Suppressor macrophage treated with lipopolysaccharide for 4 hours (primary cell): Measurements from ENCODE around the gene GATA5.

ENCODE experiments used
- DNase-seq: peaks from one replicate; pipeline ENCODE4 v3.0.0-alpha.2; 2020

The GATA5 gene

DNA sequence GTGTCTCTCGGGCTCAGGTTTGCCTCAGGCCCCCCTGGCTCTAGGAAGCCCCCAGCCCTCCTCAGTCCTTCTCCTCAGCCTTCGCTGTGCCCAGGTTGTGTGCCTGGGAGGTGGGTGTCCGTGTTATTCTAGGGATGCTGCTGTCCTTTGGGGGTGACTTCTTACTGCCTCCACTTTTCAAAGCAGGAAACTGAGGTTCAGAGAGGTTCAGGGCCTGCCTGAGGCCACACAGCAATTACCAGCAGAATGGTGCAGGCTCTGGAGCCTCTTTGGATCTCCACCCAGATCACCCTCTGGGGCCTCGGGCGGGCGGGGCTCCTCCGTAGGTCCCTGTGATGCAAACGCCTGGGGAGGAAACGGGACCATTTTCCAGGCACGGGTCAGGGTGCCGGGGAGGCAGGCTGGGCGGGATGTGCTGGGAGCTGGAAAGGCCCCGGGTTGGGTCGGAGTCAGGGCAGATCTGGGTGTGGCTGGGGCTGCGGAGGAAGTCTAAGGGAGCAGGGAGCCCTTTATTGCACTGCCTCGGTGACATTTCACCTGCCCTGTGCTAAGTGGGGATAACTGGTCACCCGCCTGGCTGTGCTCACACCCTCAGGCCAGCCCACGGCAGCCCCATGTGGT, 23.2 kb downstream of the GATA5 start:
- no peak for DNase-seq

GRCh38 chr20:62451970-62452369, 23.8 kb downstream of the GATA5 start:
- no peak for DNase-seq

- no peak for DNase-seq
Observed at GRCh38 chr20:62451156-62451767, 24.5 kb downstream of the GATA5 start.

GRCh38 chr20:62449951-62450691, 25.7 kb downstream of the GATA5 start:
- DNase-seq = no peak

DNA sequence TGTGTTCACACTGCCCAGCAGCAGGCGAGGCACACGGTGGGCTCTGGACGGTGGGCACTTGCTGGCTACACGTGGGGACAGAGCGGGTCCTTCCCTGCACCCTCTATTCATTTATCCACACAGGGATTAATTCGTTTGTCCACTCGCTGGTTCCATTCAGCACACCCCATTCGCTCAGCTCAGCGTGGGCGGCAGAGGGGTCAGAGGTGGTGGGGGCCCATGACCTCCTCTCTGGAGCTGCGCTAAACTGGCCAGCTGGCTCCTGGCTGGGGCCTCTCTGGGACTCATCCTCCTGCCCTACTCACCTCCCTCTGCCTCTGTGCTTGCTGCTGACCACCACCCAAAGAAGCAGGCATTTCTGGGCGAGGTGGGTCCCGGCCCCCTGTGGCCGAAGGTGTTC, 27.0 kb downstream of the GATA5 start:
- DNase-seq = no peak

DNA sequence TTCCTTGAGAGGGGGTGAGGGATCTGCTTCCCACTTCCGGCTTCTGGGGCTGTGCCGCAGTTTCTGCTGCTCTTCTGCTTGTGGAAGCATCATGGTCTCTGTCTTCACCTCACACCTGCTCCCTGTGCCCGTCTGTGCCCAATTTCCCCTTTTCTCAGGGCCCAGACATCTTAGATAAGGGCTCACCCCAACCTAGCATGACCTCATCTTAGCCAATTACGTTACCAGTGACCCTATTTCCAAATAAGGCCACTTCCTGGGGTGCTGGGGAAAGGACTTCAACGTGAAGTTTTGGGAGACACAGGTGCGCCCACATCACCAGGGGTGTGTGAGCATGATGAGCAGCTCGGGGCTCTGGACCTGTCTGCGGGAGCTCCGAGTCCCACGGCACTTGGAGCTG, 27.8 kb downstream of the GATA5 start:
- DNase-seq = no peak

- DNase-seq = no peak
Observed at GRCh38 chr20:62446888-62447869, 28.6 kb downstream of the GATA5 start.

GRCh38 chr20:62446481-62446880, 29.3 kb downstream of the GATA5 start:
- DNase-seq = no peak

- DNase-seq = no peak
Observed at GRCh38 chr20:62445553-62446340, 30.0 kb downstream of the GATA5 start.

- no peak for DNase-seq
Observed at GRCh38 chr20:62444286-62444685, 31.5 kb downstream of the GATA5 start.

GRCh38 chr20:62441987-62442539, 33.7 kb downstream of the GATA5 start:
- no peak for DNase-seq

DNA sequence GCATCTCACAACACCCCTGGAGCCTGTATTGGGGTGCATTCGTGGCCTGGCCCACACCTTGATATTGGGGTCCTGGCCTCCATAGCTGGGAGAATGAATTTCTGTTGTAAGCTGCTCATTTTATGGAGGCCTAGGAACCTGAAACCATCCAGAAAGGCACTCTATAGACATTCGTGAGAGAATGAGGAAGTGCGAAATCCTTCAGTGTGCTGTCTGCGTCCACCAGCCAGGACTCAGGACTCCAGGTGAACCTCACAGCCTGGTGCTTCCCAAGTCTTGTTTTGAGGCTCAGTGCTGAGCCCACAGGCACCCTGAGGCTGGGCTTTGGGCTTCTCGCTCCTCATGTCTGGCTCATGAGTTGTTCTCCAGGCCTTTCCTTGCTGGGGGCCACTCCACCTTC, 36.6 kb downstream of the GATA5 start:
- peak; percentile 5 for DNase-seq

- DNase-seq = no peak
Observed at GRCh38 chr20:62437927-62438326, 37.9 kb downstream of the GATA5 start.

DNA sequence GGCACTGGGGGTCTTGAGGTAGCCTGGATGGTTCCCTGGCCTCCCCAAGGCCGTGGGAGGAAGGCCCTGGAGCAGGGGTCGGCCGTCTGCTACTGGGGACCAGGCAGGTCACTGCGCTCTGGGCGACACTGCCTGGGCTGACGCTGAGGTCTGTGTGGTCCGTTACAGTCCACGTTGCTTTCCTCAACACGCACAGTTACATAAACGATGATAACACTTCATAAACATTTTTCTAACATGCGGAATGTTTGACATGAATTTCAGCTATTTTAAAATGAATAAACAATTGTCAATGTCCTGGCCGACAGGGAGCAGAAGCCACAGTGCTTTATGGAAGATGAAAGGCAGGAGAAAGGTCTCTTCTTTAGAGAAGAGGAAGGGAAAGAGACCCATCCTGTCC, 38.3 kb downstream of the GATA5 start:
- no peak for DNase-seq

GRCh38 chr20:62436692-62437091, 39.1 kb downstream of the GATA5 start:
- DNase-seq = no peak

GRCh38 chr20:62433658-62434497, 41.9 kb downstream of the GATA5 start:
- DNase-seq = no peak

- no peak for DNase-seq
Observed at GRCh38 chr20:62430866-62431447, 44.8 kb downstream of the GATA5 start.

DNA sequence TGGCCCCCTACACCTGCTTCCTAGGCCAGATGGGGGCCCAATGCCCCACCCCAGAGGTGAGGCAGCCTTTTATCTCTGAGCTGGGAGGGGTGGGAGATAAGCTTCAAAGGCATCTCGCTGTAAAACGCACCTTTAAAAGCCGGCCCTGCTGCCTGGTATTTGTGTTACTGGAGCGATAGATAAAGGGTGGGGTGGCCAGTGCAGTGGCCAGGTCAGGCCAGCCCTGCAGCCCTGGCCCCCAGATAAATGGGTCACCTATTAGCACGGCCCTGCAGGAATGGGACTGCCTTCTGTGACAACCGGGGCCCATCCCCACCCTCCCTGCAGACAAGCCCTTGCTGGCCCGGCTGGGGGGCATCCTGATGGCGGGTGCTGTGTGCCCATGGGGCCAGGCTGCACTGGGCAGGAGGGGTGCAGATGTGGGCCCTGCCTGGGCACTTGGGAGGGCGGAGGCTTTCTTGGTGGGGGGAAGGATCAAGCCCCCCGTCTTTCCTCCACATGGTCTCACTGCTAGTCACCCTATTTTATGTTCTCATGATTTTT, 45.4 kb downstream of the GATA5 start:
- DNase-seq = no peak

- no peak for DNase-seq
Observed at GRCh38 chr20:62429455-62430310, 46.1 kb downstream of the GATA5 start.
